CD4-positive, alpha-beta T cell treated with Interleukin-12 subunit alpha and Interleukin-12 subunit beta, for 1 hour (primary cell): ENCODE results near the gene DAPK3.
"Not testable (repeated sequence)": the region's sequence is repeated elsewhere in the genome, so short reads cannot be mapped to it uniquely, and the experiment has no call there.

Source experiments
- DNase-seq: peaks from one replicate; pipeline ENCODE4 v3.0.0-alpha.2; 2020

The DAPK3 gene

DNA sequence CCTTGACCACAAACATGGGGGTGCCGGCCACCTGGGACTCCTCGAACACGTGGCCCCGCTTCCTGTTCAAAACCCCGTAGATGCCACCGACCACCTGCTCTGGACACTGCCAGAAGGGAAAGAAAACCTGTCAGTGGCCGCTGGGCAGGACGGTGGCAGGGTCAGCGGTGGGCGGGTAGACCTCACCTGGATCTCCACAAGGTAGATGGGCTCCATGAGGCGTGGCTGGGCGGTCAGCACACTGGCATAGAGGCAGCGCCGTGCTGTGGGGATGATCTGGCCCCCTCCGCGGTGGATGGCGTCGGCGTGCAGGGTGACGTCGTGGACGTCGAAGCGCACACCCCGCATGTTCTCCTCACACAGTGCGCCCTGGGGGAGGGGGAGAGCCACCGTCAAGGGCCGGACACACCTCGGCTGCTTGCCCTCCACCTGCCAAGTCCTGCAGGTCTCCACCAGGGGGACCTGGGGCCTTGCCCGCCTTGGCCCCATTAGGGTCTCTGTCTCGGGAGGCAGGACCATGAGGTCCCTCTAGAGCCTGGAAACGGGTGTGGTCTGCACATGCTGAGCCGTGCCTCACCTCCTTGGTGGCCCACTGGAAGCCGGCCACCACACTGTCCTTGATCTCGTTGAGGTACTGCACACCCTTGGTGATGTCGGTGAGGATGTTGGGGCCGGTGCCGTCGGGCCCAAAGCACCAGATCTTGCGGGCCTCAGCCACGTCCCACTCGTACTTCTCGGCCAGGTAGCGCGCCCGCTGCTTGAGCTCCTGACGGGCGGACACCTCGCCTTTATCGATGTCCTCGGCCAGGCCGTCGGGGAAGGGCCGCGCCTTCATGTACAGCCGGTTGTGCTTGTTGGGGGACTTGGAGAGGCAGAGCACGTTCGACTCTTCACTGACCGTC is 6.6 kb upstream of the DAPK3 start:
- DNase-seq, result peak; percentile 22

GRCh38 chr19:3976495-3977241 is 5.8 kb upstream of the DAPK3 start:
- DNase-seq, result peak; percentile 18

GRCh38 chr19:3975637-3976087 is 4.8 kb upstream of the DAPK3 start:
- DNase-seq, result peak; percentile 23

- peak; percentile 10 for DNase-seq
Measured at GRCh38 chr19:3975144-3975543, 4.2 kb upstream of the DAPK3 start.

GRCh38 chr19:3970313-3970807 is 539 bp downstream of the DAPK3 start:
- no peak for DNase-seq

DNA sequence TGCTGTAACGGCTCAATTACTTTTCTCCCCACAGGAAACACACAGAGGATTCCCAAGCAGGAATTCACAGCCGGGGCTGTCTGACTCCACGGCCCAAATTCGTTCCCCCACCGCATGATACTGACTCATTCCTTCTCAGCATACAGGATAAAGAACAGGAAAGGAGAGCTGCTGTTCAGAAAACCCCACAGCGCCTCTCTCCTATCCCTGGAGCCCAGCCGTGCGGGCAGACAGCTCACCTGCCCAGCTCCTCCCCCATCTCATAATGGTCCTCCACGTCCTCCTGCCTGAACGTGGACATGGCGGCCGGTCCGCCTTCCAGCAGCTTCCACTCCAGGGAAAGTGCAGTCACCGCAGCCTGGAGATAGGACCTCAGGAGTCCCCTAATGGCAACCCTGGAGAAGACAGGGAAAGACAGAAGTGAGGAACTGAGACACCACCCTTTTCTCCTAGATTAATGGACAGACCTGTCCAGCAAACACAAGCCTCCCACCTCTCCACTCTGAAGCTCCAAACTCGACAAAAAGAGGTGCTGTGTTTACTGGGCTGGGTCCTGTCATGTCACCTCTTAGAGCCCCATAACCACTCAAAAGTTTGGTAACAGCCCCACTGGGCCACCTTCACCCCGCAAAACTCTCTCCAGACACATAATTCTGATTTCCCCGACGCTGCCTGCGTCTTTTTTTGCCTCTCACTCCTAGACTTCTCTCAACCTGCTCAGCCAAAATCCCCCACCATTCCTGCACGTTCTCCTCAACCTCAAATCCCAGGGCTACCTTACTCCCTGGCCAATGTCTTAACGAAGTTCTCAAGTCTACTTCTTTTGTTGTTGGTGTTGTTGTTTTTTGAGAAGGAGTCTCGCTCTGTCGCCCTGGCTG is 1.2 kb downstream of the DAPK3 start:
- no peak for DNase-seq

- no peak for DNase-seq
Measured at GRCh38 chr19:3968556-3969434, 2.1 kb downstream of the DAPK3 start.

DNA sequence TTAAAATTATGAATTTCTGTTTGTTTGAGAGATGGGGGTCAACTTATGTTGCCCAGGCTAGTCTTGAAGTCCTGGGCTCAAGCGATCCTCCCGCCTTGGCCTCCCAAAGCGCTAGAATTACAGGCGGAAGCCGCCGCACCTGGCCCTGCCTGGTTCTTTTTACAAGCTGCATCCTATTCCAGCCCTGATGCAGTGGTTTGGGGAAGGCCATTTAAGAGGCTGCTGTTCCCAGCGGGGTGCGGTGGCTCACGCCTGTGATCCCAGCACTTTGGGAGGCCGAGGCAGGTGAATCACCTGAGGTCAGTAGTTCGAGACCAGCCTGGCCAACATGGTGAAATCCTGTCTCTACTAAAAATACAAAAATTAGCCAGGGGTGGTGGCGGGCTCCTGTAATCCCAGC is 2.9 kb downstream of the DAPK3 start:
- DNase-seq, result not testable (repeated sequence)

DNA sequence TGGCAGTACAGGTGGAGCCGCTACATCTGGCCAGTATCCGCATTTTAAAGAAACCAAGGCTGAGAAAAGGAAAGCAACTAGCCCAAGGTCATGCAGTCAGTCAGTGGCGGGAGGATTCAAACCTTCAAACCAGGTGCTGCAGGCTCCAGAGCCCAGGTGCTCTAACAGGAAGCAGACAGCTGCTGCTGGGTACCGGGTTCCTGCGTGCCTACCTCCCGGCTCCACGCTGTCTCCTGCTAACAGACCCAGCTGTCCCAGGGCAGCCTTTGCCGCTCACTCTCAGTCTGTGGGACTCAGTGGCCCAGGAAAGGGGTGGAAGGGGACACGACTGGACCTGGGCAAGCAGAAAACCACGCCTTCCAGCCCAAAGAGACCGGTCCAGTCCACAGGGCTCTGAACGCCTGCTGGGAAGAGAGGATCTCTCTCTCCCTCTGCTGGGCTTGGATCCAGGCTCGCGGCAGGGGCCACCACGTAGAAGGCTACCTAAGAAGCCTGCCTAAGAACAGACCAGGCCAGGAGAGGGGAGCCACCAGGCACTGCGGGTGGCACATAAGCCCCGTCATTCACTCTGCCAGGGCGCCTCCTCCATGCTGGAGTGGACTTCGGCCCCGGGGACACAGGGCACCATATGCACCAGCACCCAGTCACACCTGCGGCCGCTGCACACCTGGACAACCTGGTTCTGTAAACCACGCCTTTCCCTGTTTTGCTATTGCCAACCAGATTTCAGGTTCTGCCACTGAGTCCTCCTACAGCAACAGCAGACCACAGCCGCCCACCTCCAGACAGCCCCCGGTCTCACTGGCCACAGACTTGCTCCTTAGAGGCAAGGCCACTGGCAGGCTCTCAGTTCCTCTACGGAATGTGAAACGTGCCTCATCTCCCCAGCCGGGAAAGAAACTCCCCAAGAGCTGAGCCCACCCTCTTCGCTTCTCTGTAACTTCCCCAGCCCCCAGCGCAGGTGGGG is 4.6 kb downstream of the DAPK3 start:
- DNase-seq, result no peak

GRCh38 chr19:3964256-3965194 is 6.4 kb downstream of the DAPK3 start:
- no peak for DNase-seq

DNA sequence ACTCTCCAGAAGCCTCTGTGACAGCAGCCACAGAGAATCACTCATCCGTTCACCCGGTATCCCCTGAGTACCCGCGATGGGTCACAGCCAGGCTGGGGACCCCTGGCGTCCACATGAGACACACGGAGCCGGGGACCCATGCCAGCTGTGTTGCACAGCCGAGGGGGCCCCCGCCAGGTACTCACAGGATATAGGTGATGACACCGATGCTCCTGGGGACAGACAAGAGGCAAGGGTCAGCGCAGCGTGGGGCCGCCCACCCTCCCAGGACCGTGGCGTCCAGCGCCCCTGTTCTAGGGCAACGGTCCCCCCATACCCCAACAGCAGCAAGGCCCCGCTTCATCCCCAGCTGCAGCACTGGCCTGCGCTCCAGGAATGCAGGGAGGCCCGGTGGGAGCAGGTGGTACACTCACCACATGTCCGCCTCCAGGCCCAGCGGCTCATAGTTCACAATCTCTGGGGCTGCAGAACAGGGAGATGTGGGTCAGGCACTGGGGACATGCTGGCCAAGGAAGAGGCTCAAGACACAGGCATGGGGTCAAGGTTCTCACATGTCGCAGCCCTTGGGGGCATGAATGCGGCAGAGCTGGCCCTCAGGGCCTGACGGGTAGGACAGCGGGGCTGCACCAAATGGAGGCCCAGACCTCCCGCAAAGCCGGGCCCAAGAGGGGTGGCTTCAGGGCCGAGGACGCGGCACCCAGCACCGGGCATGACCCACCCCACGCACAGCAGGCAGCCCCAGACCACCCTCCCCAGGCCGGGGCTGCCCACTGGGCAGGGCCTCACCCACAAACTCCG is 7.2 kb downstream of the DAPK3 start:
- no peak for DNase-seq

- DNase-seq, result no peak
Measured at GRCh38 chr19:3961007-3961406, 9.9 kb downstream of the DAPK3 start.

DNA sequence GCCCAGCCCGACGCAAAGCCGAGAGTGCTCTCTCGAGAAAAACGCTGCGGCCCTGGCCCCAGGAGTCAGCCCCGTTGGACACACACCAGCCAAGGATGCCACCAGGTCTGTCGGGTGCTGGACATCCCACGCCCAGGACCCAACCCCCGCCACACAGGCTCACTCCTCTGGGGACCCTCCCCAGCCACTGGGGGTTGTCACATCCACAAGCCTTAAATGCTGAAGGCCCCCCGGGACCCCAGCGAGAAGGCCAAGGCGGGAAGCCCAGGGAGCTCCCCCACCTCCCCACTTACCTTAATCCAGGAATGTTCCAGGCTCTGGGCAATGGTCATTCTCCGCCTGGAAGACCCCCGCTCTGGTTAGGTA is 11.2 kb downstream of the DAPK3 start:
- DNase-seq, result no peak

- DNase-seq, result no peak
Measured at GRCh38 chr19:3958836-3959765, 11.8 kb downstream of the DAPK3 start.

DNA sequence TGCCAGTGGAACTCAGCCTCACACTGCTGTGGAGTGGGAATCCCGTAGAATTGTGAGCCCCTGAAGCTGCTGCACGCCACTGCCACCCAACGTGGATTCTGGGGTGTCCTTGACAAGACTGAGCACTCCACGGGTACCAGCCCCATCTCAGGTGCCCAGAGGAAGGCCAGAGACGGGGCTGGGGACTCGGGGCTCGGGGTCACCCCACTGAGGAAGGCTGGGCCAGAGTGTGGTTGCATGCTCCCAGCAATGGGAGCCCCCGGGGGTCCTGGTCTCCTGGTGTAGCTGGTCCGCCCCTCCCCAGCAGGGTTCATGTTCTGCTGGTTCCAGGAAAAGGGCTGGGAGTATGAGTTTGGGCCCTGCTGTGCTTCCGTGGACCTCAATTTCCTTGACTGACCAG is 15.2 kb downstream of the DAPK3 start:
- DNase-seq, result no peak

DNA sequence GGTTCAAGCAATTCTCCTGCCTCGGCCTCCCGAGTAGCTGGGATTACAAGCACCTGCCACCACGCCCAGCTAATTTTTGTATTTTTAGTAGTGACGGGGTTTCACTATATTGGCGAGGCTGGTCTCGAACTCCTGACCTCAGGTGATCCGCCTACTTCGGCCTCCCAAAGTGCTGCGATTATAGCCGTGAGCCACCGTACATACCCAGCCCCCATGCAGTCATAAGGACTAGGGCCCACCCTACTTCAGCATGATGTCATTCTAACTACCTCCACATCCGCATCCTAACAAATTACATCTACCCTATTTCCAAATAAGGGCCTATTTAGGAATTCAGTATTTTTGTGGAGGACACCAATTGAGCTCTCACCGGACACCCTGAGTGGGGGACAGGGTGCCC is 15.6 kb downstream of the DAPK3 start:
- DNase-seq, result not testable (repeated sequence)

GRCh38 chr19:3954107-3954506 is 16.8 kb downstream of the DAPK3 start:
- no peak for DNase-seq
